K562 (cell line): Measurements from ENCODE around the gene AVPI1. TPM values are rescaled to one million over a fixed set of nuclear protein-coding genes. Genes with fewer than 3 reads are reported as not detected.

ENCODE experiments used
- ARNT ChIP-seq, 2 experiments: fragments of 450-650 bp; IDR thresholded peaks; 2 replicates each; pipeline ENCODE4 v1.6.1; 2016; ENCODE audit warnings: mild to moderate bottlenecking in 1 of 2
- CHAMP1 ChIP-seq: fragments of 450-650 bp; IDR thresholded peaks from 2 replicates; pipeline ENCODE4 v1.6.1; 2016; ENCODE audit warnings: mild to moderate bottlenecking
- GTF2B ChIP-seq: IDR thresholded peaks from 2 replicates; pipeline ENCODE4 v1.6.1; 2011; ENCODE audit not compliant: insufficient read length; ENCODE audit errors: extremely low read depth
- HMGN3 ChIP-seq: IDR thresholded peaks from 2 replicates; pipeline ENCODE4 v1.6.1; 2011; ENCODE audit warnings: borderline replicate concordance, low read depth, mild to moderate bottlenecking, mixed read lengths, low read length; ENCODE audit not compliant: insufficient read length; ENCODE audit errors: extremely low read depth
- IFI16 ChIP-seq: fragments of 250-450 bp; sonication (Bioruptor Pico); IDR thresholded peaks from 2 replicates; pipeline ENCODE4 v2.1.2; 2022; ENCODE audit warnings: mild to moderate bottlenecking, inconsistent platforms
- ILF3 ChIP-seq: fragments of 450-650 bp; IDR thresholded peaks from 2 replicates; pipeline ENCODE4 v1.6.1; 2018; ENCODE audit warnings: antibody characterized with exemption, mild to moderate bottlenecking, moderate library complexity, borderline replicate concordance
- KDM1A ChIP-seq, 2 experiments: fragments of 450-650 bp; IDR thresholded peaks; 2 replicates each; pipeline ENCODE4 v1.6.1; 2016; ENCODE audit warnings: mild to moderate bottlenecking in 2 of 2
- MTA1 ChIP-seq: fragments of 450-650 bp; IDR thresholded peaks from 2 replicates; pipeline ENCODE4 v1.6.1; 2017; ENCODE audit warnings: borderline replicate concordance
- NFE2 ChIP-seq: IDR thresholded peaks from 2 replicates; pipeline ENCODE4 v1.6.1; 2014; ENCODE audit warnings: antibody characterized with exemption, low read depth
- PKNOX1 ChIP-seq: fragments of 450-650 bp; IDR thresholded peaks from 2 replicates; pipeline ENCODE4 v1.6.1; 2016
- PRDM10 ChIP-seq: fragments of 450-650 bp; IDR thresholded peaks from 2 replicates; pipeline ENCODE4 v1.6.1; 2018; ENCODE audit not compliant: partially characterized antibody
- TAF9B ChIP-seq: fragments of 450-650 bp; IDR thresholded peaks from 2 replicates; pipeline ENCODE4 v1.6.1; 2018; ENCODE audit warnings: mild to moderate bottlenecking; ENCODE audit not compliant: partially characterized antibody
- TOE1 ChIP-seq, 2 experiments: fragments of 450-650 bp in 1 of 2; sonication (generic) in 1 of 2; formaldehyde crosslinking in 1 of 2; IDR thresholded peaks; 2 replicates each; pipeline versions ENCODE4 v1.7.1 to v1.8.0; 2016 to 2022; ENCODE audit warnings: borderline replicate concordance in 2 of 2, mild to moderate bottlenecking in 2 of 2, antibody characterized with exemption in 1 of 2, inconsistent platforms in 1 of 2, low read depth in 1 of 2, missing genetic modification reagents in 1 of 2, moderate library complexity in 1 of 2
- TRIM24 ChIP-seq, 2 experiments: fragments of 450-650 bp; IDR thresholded peaks; 2 replicates each; pipeline ENCODE4 v1.6.1; 2016
- ZNF395 ChIP-seq: fragments of 200-800 bp; sonication (Bioruptor generic); IDR thresholded peaks from 2 replicates; pipeline ENCODE4 v1.6.1; 2017; ENCODE audit warnings: missing genetic modification characterization, missing compliant biosample characterization
- ZNF586 ChIP-seq: fragments of 450-650 bp; formaldehyde crosslinking; conservative IDR thresholded peaks from 2 replicates; pipeline ENCODE4 v1.4.0; 2020; ENCODE audit warnings: mild to moderate bottlenecking, moderate library complexity
- ZNF785 ChIP-seq: fragments of 250-450 bp; sonication (Bioruptor Pico); IDR thresholded peaks from 2 replicates; pipeline ENCODE4 v1.4.0; 2020; ENCODE audit warnings: mild to moderate bottlenecking
- polyA plus RNA-seq, 8 experiments: library from polyadenylated mRNA; depleted of rRNA in 4 of 8; stranded (reverse) in 5 of 8; unstranded in 3 of 8; fragments of >200 nt; fragmentation: Nextera tagmentation in 2 of 8; fragmentation: Illumina TruSeq in 1 of 8; extraction: Ambion mirVana in 2 of 8; extraction: Trizol in 1 of 8; gene quantifications; 2 replicates each; pipeline versions ENCODE4 v1.2.1 to v1.2.3, GENCODE V29; 2011 to 2014; ENCODE audit warnings: inconsistent platforms in 1 of 8, missing spikeins in 1 of 8
- total RNA-seq, 7 experiments: library from RNA; depleted of rRNA in 6 of 7; stranded (reverse); fragments of >200 nt in 6 of 7; fragmentation: Illumina TruSeq in 2 of 7; extraction: Trizol in 2 of 7; gene quantifications; 2 replicates each; pipeline versions ENCODE4 v1.2.1 to v1.2.3, GENCODE V29; 2011 to 2021; ENCODE audit warnings: low replicate concordance in 1 of 7

AVPI1 gene
- total and polyA plus RNA-seq, 9 of the 15 experiments (the other 6 are each of a cell fraction or from before 2014, with no cell fraction given): 0.90 to 10.4 (median 7.4) TPM

- peak; percentile 13; the same call in 1 of the 2 replicates for TF ChIP-seq PKNOX1
- TF ChIP-seq ZNF395 (CRISPR knock-in tag): peak; percentile 49
- peak; percentile 32 to 79; a peak in 2 of 4 replicates for TF ChIP-seq ARNT (IDR thresholded peaks at IDR 0.05)
- TF ChIP-seq TRIM24 (IDR thresholded peaks at IDR 0.05): peak; percentile 76 to 83
- 0 out of 2 replicates have a peak, but pooled peaks have one; percentile 51 for TF ChIP-seq TOE1 (IDR thresholded peaks at IDR 0.05; ENCODE audit: borderline replicate concordance)
- TF ChIP-seq TOE1 (CRISPR knock-in tag; IDR thresholded peaks at IDR 0.05; ENCODE audit: borderline replicate concordance, low read depth): no peak
- TF ChIP-seq ZNF586: no peak
- no peak for TF ChIP-seq ZNF785 (CRISPR knock-in tag)
- TF ChIP-seq ILF3: no peak
- TF ChIP-seq PRDM10: peak; percentile 47
- peak; percentile 86; the same call in 1 of the 2 replicates for TF ChIP-seq MTA1
- no peak for TF ChIP-seq IFI16 (CRISPR knock-in tag)
- TF ChIP-seq KDM1A (IDR thresholded peaks at IDR 0.05): peak; percentile 87 to 89
- peak; percentile 61 for TF ChIP-seq HMGN3
- TF ChIP-seq TAF9B: peak; percentile 41
- TF ChIP-seq GTF2B: no peak
- TF ChIP-seq CHAMP1: peak; percentile 86
- 0 out of 2 replicates have a peak, but pooled peaks have one; percentile 22 for TF ChIP-seq NFE2
Observed at GRCh38 chr10:97664282-97664850, 22.7 kb downstream of the AVPI1 start (continued).
